Ishikawa (cell line): Measurements from ENCODE around the gene CFAP53.
A peak's percentile ranks its signal among the peaks of the same experiment; 100 is the strongest.

Experiments used
- CEBPB ChIP-seq: IDR thresholded peaks from 2 replicates; pipeline ENCODE4 v1.6.1; 2012
- CREB1 ChIP-seq: IDR thresholded peaks from 2 replicates; pipeline ENCODE4 v1.6.1; 2012; ENCODE audit warnings: low read depth
- EGR1 ChIP-seq: IDR thresholded peaks from 2 replicates; pipeline ENCODE4 v1.6.1; 2012
- EP300 ChIP-seq: IDR thresholded peaks from 2 replicates; pipeline ENCODE4 v1.6.1; 2012; ENCODE audit warnings: borderline replicate concordance
- FOXM1 ChIP-seq: IDR thresholded peaks from 2 replicates; pipeline ENCODE4 v1.6.1; 2012; ENCODE audit warnings: low read depth, borderline replicate concordance
- MAX ChIP-seq: IDR thresholded peaks from 2 replicates; pipeline ENCODE4 v1.6.1; 2012
- NFIC ChIP-seq: IDR thresholded peaks from 2 replicates; pipeline ENCODE4 v1.6.1; 2012
- RAD21 ChIP-seq: IDR thresholded peaks from 2 replicates; pipeline ENCODE4 v1.6.1; 2012; ENCODE audit warnings: low read depth
- REST ChIP-seq: IDR thresholded peaks from 2 replicates; pipeline ENCODE4 v1.6.1; 2012; ENCODE audit warnings: low read depth, mild to moderate bottlenecking
- TAF1 ChIP-seq: IDR thresholded peaks from 2 replicates; pipeline ENCODE4 v1.6.1; 2012; ENCODE audit warnings: low read depth, mild to moderate bottlenecking
- TCF12 ChIP-seq: IDR thresholded peaks from 2 replicates; pipeline ENCODE4 v1.6.1; 2012; ENCODE audit warnings: low read depth
- TEAD4 ChIP-seq: IDR thresholded peaks from 2 replicates; pipeline ENCODE4 v1.6.1; 2012
- USF1 ChIP-seq: IDR thresholded peaks from 2 replicates; pipeline ENCODE4 v1.6.1; 2012
- YY1 ChIP-seq: IDR thresholded peaks from 2 replicates; pipeline ENCODE4 v1.6.1; 2012; ENCODE audit warnings: low read depth
- ZBTB7A ChIP-seq: IDR thresholded peaks from 2 replicates; pipeline ENCODE4 v1.6.1; 2012; ENCODE audit warnings: low read depth

Gene CFAP53

DNA sequence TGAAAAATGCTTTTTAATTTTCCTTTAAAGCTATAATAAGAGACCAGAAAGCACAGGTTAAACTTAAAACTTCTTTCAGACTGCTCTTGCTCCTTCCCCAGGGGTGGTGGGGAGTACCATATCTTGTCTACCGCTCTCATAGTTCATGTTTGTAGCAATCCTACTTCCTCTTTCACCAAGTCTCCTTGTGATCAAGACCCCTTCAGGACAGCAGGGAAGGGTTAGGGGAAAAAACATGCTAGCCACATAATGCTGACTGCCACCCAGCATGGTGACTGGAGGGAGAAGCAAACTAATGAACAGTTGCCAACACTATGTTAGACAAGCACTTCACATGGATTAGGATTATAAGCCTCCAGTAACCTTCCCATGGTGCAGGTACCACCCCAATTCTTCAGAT is 79.9 kb downstream of the CFAP53 start:
- TF ChIP-seq EP300, result no peak
- TF ChIP-seq CEBPB, result no peak
- TF ChIP-seq FOXM1, result no peak
- no peak for TF ChIP-seq RAD21

GRCh38 chr18:50183556-50183955 is 82.7 kb downstream of the CFAP53 start:
- TF ChIP-seq EP300 (peak; percentile 55; the same call in 1 of the 2 replicates), TEAD4 (peak; percentile 69), NFIC (peak; percentile 19; the same call in 1 of the 2 replicates), TCF12 (0 out of 2 replicates have a peak, but pooled peaks have one; percentile 20), REST (no peak), MAX (no peak), EGR1 (peak; percentile 86)

DNA sequence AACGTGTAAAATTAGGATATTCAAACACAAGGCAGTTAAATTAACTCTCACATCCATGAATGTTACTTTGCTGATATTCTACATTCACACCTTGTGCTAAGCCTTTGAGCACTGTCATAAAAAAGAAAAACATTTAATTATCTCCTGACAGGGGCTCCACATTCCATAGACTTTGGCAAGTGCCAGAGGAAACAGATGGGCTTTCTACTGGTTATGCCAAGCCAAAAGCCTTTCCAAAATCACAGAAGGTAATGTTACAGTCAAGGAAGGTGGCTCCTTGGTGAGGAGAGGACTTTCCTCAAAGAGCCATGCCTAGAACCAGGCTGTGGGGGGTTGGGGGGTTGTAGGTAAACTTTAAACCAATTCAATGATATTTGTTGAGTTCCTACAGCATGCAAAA is 83.8 kb downstream of the CFAP53 start:
- TF ChIP-seq CREB1 (no peak), EP300 (no peak), REST (no peak), RAD21 (no peak), TCF12 (no peak), FOXM1 (no peak), NFIC (no peak), USF1 (no peak), CEBPB (no peak), YY1 (no peak), EGR1 (no peak), TEAD4 (no peak), ZBTB7A (no peak), MAX (no peak), TAF1 (no peak)

DNA sequence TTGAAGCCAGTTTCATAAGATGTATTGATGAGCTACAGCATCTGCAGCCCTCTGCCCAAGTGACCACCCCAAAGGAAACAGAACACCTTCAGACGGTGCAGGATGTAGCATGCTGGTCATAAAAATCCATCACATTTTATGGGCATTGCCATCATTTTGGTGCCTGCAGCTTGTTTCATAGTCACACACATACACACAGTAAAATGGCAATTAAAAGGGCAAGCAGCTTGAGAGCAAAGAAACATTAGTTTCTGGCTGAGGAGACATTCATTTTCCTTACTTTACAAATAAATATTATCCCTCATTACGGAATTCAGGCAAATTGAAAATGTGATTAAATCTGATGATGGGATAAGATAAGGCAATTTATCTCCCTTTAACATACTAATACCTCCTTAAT is 84.7 kb downstream of the CFAP53 start:
- no peak for TF ChIP-seq EGR1
- TF ChIP-seq NFIC, result no peak
- no peak for TF ChIP-seq ZBTB7A

- TF ChIP-seq ZBTB7A (no peak), CEBPB (no peak), EP300 (no peak), RAD21 (no peak), REST (no peak), YY1 (no peak), MAX (no peak), NFIC (no peak), USF1 (no peak), CREB1 (no peak)
Measured at GRCh38 chr18:50179465-50179864, 86.8 kb downstream of the CFAP53 start.
